Transverse colon (tissue), 4 donors: ENCODE measurements around the gene FDXR. TPM values are rescaled to one million over a fixed set of nuclear protein-coding genes. Genes with fewer than 3 reads are reported as not detected.
A peak's percentile ranks its signal among the peaks of the same experiment; 100 is the strongest.

ENCODE experiments used
- DNase-seq: peaks from one replicate; pipeline ENCODE4 v3.0.0-alpha.2; 2019
- H3K27ac ChIP-seq, 4 donors: fragments of 200-600 bp; sonication (generic); 2 replicates each; pipeline ENCODE4 v1.5.1; 2016 to 2018; ENCODE audit warnings: inconsistent platforms in 4 of 4
- H3K27me3 ChIP-seq: fragments of 200-600 bp; sonication (generic); 2 replicates; pipeline ENCODE4 v1.5.1; 2017; ENCODE audit warnings: inconsistent platforms
- H3K36me3 ChIP-seq, 4 donors: fragments of 200-600 bp; sonication (generic); 2 replicates each; pipeline ENCODE4 v1.5.1; 2017 to 2019; ENCODE audit warnings: inconsistent platforms in 4 of 4
- H3K4me1 ChIP-seq, 4 donors: fragments of 200-600 bp; sonication (generic); 2 replicates each; pipeline ENCODE4 v1.5.1; 2017 to 2020; ENCODE audit warnings: inconsistent platforms in 4 of 4
- H3K4me3 ChIP-seq, 4 donors: fragments of 200-600 bp; sonication (generic); 1 replicate in 1 of 4; 2 replicates in 3 of 4; pipeline versions ENCODE4 v1.5.1 to v1.6.1; 2017 to 2019; ENCODE audit warnings: inconsistent platforms in 4 of 4
- H3K9me3 ChIP-seq, 2 donors: fragments of 200-600 bp; sonication (generic); 2 replicates each; pipeline ENCODE4 v1.5.1; 2017 to 2019; ENCODE audit warnings: inconsistent platforms in 2 of 2
- CTCF ChIP-seq, 5 experiments: fragments of 200-600 bp in 3 of 5; fragments of 450-650 bp in 2 of 5; sonication (generic) in 3 of 5; IDR thresholded peaks; 1 replicate in 2 of 5; 2 replicates in 3 of 5; pipeline ENCODE4 v1.5.1; 2016 to 2017; ENCODE audit warnings: antibody characterized with exemption in 5 of 5, inconsistent platforms in 3 of 5, mild to moderate bottlenecking in 2 of 5, moderate library complexity in 1 of 5
- EP300 ChIP-seq: sonication (generic); formaldehyde crosslinking; IDR thresholded peaks from one replicate; pipeline ENCODE4 v1.6.1; 2017; ENCODE audit warnings: antibody characterized with exemption, low read depth
- POLR2A ChIP-seq: fragments of 450-650 bp; IDR thresholded peaks from one replicate; pipeline ENCODE4 v1.6.1; 2016; ENCODE audit warnings: antibody characterized with exemption, mild to moderate bottlenecking, moderate library complexity
- POLR2AphosphoS5 ChIP-seq, 3 donors: sonication (generic); formaldehyde crosslinking; IDR thresholded peaks; one replicate each; pipeline ENCODE4 v1.6.1; 2016; ENCODE audit warnings: antibody characterized with exemption in 3 of 3
- WGBS, 2 donors: methylation state at CpG; one replicate each; pipeline ENCODE4 v1.1.5; 2018; ENCODE audit warnings: low coverage in 1 of 2; 5-methylcytosine and 5-hydroxymethylcytosine counted together
- in situ Hi-C, 4 donors: fragments of 200-750 bp; cut with MboI; loops; one replicate each; pipeline versions ENCODE4 v1.15.0 to v1.15.1; 2017; ENCODE audit warnings: low sequenced_read_pairs in 3 of 4, low pct_ligation_motif_present in 1 of 4, low pct_unique_long_range_greater_than_20kb in 1 of 4
- intact Hi-C: fragments of 100-400 bp; cut with DNase I; formaldehyde crosslinking; loops from one replicate; pipeline ENCODE4 v1.15.1; 2023; ENCODE audit warnings: low total_unique reads
- total RNA-seq, 4 donors: library from RNA; depleted of rRNA; stranded (reverse); fragments of >200 nt; gene quantifications; one replicate each; pipeline ENCODE4 v1.1.0, GENCODE V29; 2016

The FDXR gene
- total RNA-seq, 4 donors from 2014 or later = 5.8 to 16.2 (median 10.4) TPM

GRCh38 chr17:74892974-74893911 is 20.4 kb upstream of the FDXR start, which contains the start of gene FADS6:
Gene FADS6, minus strand, starts transcription at chr17:74893633. Its CDS starts 38 bp downstream, at chr17:74893595.
- Histone ChIP-seq H3K27ac (no peak within 1 kb of the TSS), H3K4me1 (peaks cover 3 to 11% (median 9%) of the 10 kb centered on the region in 4 donors), H3K9me3 (no peaks in the 10 kb centered on the region), H3K4me3 (peak within 1 kb of the TSS in 3 of 4 donors; percentile 9 to 45 (median 21)), H3K36me3 (no peaks in the 10 kb centered on the region), H3K27me3 (peaks cover 79% of the 10 kb centered on the region)
- in situ Hi-C loops = no loop called here
- intact Hi-C loops = no loop called here
- peak; percentile 34 for DNase-seq
- TF ChIP-seq CTCF (IDR thresholded peaks at IDR 0.05) = no peak
- TF ChIP-seq POLR2AphosphoS5 (IDR thresholded peaks at IDR 0.05) = peak in 1 of 3 donors; percentile 19
- 7% methylated on average over 53 of the region's 86 CpGs; no CpG with 5 or more reads in 1 of the 2 donors for WGBS, 2 donors

- Histone ChIP-seq H3K27ac (no peak overlapping the region), H3K36me3 (no peaks in the 10 kb centered on the region), H3K27me3 (peaks cover 83% of the 10 kb centered on the region), H3K9me3 (no peaks in the 10 kb centered on the region), H3K4me3 (no peak overlapping the region), H3K4me1 (peaks cover 3 to 11% (median 9%) of the 10 kb centered on the region in 4 donors)
- in situ Hi-C loops (no loop called here), intact Hi-C loops (no loop called here)
- 33 to 66% methylated on average over 2 to 19 of the region's 20 CpGs for WGBS, 2 donors
- TF ChIP-seq CTCF (IDR thresholded peaks at IDR 0.05) (no peak), POLR2A (no peak), EP300 (no peak), POLR2AphosphoS5 (IDR thresholded peaks at IDR 0.05) (no peak)
- no peak for DNase-seq
These were observed 19.4 kb upstream of the FDXR start for GRCh38 chr17:74892013-74892841.

- WGBS, 2 donors = 90 to 92% methylated on average over 2 to 7 of the region's 7 CpGs
- intact Hi-C loops = no loop called here
- in situ Hi-C loops = no loop called here
These were observed 17.8 kb upstream of the FDXR start for GRCh38 chr17:74890554-74890953.

More at GRCh38 chr17:74890554-74890953, 17.8 kb upstream of the FDXR start:
- H3K27me3 ChIP-seq = peaks cover 71% of the 10 kb centered on the region
- no peak for DNase-seq
- TF ChIP-seq POLR2A (no peak), EP300 (no peak), CTCF (IDR thresholded peaks at IDR 0.05) (no peak)
- peaks cover 3 to 11% (median 9%) of the 10 kb centered on the region in 4 donors for H3K4me1 ChIP-seq
- H3K4me3 ChIP-seq = no peak overlapping the region
- no peaks in the 10 kb centered on the region for H3K9me3 ChIP-seq
- H3K27ac ChIP-seq = no peak overlapping the region
- no peaks in the 10 kb centered on the region for H3K36me3 ChIP-seq
